DND-41 (cell line): ENCODE results near the gene SDK2.

Experiments used
- ATAC-seq: fragments of 200-7000 bp; cut with Tn5 transposase; 3 replicates; pipeline ENCODE4 v1.9.1; 2021; ENCODE audit warnings: low read depth; ENCODE audit not compliant: insufficient read depth
- DNase-seq: peaks from one replicate; pipeline ENCODE4 v3.0.0-alpha.2; 2020
- H2AFZ ChIP-seq: 2 replicates; pipeline ENCODE4 v1.6.0; 2012; ENCODE audit warnings: low read depth, low read length
- H3K27ac ChIP-seq: 2 replicates; pipeline ENCODE4 v1.5.1; 2012; ENCODE audit warnings: low read length, inconsistent platforms
- H3K27me3 ChIP-seq: fragments of 200-600 bp; sonication (generic); 2 replicates; pipeline ENCODE4 v1.6.0; 2012; ENCODE audit warnings: low read length, mild to moderate bottlenecking, inconsistent platforms; ENCODE audit not compliant: insufficient read depth, poor library complexity
- H3K36me3 ChIP-seq: 2 replicates; pipeline ENCODE4 v1.5.1; 2012; ENCODE audit warnings: low read length, inconsistent platforms; ENCODE audit not compliant: insufficient read depth
- H3K4me1 ChIP-seq: 2 replicates; pipeline ENCODE4 v1.5.1; 2012; ENCODE audit warnings: mild to moderate bottlenecking, low read length; ENCODE audit not compliant: insufficient read depth
- H3K4me2 ChIP-seq: 2 replicates; pipeline ENCODE4 v1.6.0; 2012; ENCODE audit warnings: mild to moderate bottlenecking, moderate library complexity, low read length, inconsistent platforms; ENCODE audit not compliant: insufficient read depth
- H3K4me3 ChIP-seq, 2 experiments: fragments of 200-600 bp in 1 of 2; shearing (Covaris generic) in 1 of 2; 2 replicates each; pipeline ENCODE4 v1.5.1; 2012 to 2016; ENCODE audit warnings: inconsistent platforms in 2 of 2, low read length in 2 of 2, mild to moderate bottlenecking in 2 of 2, low read depth in 1 of 2, moderate library complexity in 1 of 2
- H3K79me2 ChIP-seq: 2 replicates; pipeline ENCODE4 v1.6.0; 2012; ENCODE audit warnings: low read length, inconsistent platforms; ENCODE audit not compliant: insufficient read depth
- H3K9ac ChIP-seq: 2 replicates; pipeline ENCODE4 v1.6.0; 2012; ENCODE audit warnings: low read depth, mild to moderate bottlenecking, inconsistent platforms, low read length, moderate library complexity
- H3K9me3 ChIP-seq: 2 replicates; pipeline ENCODE4 v1.5.1; 2012; ENCODE audit warnings: low read length, moderate library complexity, mild to moderate bottlenecking, inconsistent platforms; ENCODE audit not compliant: insufficient read depth, severe bottlenecking
- H4K20me1 ChIP-seq: 2 replicates; pipeline ENCODE4 v1.6.0; 2012; ENCODE audit warnings: low read length; ENCODE audit not compliant: insufficient read depth
- EZH2 ChIP-seq: IDR thresholded peaks from 3 replicates; pipeline ENCODE4 v1.6.1; 2012; ENCODE audit warnings: borderline replicate concordance, low read depth, mild to moderate bottlenecking, moderate library complexity, low read length, inconsistent platforms; ENCODE audit not compliant: severe bottlenecking
- TF ChIP-seq, protein P1 (sequence below): IDR thresholded peaks from 2 replicates; pipeline ENCODE4 v1.5.1; 2012; ENCODE audit warnings: borderline replicate concordance, low read length, moderate library complexity, mild to moderate bottlenecking; ENCODE audit not compliant: poor library complexity, severe bottlenecking; ENCODE audit errors: extremely low read depth

The SDK2 gene

DNA sequence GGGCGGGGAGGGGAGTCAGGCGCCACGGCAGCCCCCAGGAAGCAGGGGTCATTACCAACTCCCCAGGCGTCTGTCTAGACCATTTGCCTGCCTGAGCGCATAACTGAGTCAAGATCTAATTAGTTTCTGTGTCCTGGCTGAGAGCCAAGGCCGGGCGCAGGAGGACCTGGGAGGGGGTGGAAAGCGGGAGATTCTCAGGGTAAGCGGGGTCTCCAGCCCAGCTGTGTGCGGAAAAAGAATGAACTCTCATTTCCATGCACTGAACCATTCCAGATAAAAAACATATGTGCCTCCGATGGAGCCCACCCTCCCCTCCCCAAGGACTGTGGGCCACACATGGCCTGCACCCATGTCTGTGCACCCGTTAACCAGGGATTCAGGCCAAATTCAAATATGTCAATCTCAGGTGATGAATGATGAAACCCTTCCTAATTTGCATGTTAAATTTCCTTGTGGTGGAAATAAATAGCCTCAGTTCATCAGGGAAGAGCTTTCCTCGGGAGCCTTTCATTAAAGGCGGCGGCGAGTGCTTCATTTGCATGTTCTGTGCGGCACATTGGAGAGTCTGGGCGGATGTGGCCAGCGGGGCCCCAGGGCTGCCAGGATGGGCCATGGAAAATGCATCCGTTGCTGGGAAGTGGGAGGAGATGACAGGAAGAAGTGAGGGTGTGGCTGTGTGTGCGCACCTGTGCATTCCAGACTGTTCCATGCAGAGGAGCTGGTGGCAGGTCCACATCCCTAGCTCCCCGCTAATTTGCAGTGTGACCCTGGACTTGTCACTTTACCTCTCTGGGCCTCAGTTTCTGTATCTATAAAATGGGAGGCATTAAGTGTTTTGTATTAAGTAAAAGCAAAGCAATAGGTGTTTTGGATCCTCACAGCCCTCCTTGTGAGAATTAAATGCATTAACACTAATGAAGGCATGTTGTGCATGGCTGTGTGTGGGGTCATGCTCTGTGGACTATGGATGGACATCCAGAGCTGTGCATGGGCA lies 151.1 kb downstream of the SDK2 start:
- Histone ChIP-seq H3K4me1 (no peaks in the 10 kb centered on the region), H3K27me3 (peaks cover 3% of the 10 kb centered on the region), H3K79me2 (no peaks in the 10 kb centered on the region), H3K4me2 (no peak overlapping the region), H4K20me1 (no peaks in the 10 kb centered on the region; the same call in 1 of the 2 replicates), H3K4me3 (no peak overlapping the region), H2AFZ (no peak overlapping the region), H3K27ac (no peak overlapping the region), H3K9ac (no peak overlapping the region), H3K9me3 (no peaks in the 10 kb centered on the region), H3K36me3 (no peaks in the 10 kb centered on the region)
- ATAC-seq (no peak), DNase-seq (no peak)
- TF ChIP-seq, protein P1, sequence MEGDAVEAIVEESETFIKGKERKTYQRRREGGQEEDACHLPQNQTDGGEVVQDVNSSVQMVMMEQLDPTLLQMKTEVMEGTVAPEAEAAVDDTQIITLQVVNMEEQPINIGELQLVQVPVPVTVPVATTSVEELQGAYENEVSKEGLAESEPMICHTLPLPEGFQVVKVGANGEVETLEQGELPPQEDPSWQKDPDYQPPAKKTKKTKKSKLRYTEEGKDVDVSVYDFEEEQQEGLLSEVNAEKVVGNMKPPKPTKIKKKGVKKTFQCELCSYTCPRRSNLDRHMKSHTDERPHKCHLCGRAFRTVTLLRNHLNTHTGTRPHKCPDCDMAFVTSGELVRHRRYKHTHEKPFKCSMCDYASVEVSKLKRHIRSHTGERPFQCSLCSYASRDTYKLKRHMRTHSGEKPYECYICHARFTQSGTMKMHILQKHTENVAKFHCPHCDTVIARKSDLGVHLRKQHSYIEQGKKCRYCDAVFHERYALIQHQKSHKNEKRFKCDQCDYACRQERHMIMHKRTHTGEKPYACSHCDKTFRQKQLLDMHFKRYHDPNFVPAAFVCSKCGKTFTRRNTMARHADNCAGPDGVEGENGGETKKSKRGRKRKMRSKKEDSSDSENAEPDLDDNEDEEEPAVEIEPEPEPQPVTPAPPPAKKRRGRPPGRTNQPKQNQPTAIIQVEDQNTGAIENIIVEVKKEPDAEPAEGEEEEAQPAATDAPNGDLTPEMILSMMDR: no peak
- TF ChIP-seq EZH2: no peak

DNA sequence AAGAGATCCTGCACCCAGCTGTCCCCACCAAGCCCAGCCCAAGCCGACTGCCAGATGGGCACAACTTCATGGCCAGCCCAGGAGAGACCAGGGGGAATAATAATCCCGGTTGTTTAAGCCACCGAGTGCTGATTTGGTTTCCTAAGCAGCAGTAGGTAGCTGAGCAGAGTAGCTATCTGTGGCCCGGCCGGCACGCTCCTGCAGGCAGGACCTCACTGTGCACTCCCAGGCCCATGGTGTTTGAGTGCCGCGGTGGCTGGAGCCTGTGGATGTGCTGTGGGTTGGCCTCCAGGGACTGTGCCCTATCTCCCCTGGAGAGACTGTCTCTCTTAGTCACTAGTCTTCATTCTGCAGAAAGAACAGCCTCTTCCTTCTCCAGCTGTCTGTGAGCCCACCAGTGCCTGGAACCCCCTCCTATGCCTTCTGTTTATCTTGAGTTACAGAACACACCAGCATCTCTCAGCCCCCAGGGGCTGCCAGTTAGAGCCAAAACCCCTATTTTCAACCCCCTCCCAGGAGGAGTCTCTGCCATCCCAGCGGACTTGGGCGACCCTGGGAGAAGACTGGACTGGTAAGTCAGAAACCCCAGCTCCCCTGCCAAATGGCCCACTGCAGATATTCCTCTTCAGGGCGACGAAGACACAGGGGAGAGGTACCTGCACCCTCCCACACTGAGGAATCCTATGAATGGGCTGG lies 152.0 kb downstream of the SDK2 start:
- Histone ChIP-seq H3K79me2 (no peaks in the 10 kb centered on the region), H3K36me3 (no peaks in the 10 kb centered on the region), H3K4me1 (no peaks in the 10 kb centered on the region), H4K20me1 (no peaks in the 10 kb centered on the region), H2AFZ (no peak overlapping the region), H3K4me2 (no peak overlapping the region), H3K27ac (no peak overlapping the region), H3K9ac (no peak overlapping the region), H3K27me3 (peaks cover 3% of the 10 kb centered on the region), H3K4me3 (no peak overlapping the region), H3K9me3 (no peaks in the 10 kb centered on the region)
- ATAC-seq: no peak
- no peak for DNase-seq
- no peak for TF ChIP-seq EZH2
- TF ChIP-seq, protein P1: no peak

DNA sequence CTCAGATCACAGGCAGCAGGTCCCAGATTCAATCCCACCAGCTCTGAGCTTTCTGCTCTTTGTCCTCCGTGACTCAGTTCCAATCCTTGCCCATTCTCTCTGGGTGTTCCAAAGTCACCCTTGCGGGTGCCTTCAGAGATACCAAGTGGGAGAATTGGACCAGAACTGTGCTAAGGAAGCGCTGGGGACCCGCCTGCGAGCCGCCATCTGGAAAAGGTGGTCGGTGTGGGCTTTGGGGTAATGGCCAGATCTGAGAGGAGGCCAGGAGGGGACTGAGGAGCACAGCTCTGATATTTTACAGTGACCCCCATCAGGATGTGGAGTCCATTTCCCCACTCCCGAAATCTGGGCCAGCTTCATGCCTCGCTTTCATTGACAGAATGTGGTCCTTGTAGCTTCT lies 152.6 kb downstream of the SDK2 start:
- Histone ChIP-seq H3K4me2 (no peak overlapping the region), H4K20me1 (no peaks in the 10 kb centered on the region), H3K36me3 (no peaks in the 10 kb centered on the region), H3K4me3 (no peak overlapping the region), H3K27me3 (peaks cover 3% of the 10 kb centered on the region), H3K79me2 (no peaks in the 10 kb centered on the region), H3K4me1 (no peaks in the 10 kb centered on the region; the same call in 1 of the 2 replicates), H3K9ac (no peak overlapping the region), H2AFZ (no peak overlapping the region), H3K27ac (no peak overlapping the region), H3K9me3 (no peaks in the 10 kb centered on the region)
- DNase-seq: no peak
- TF ChIP-seq, protein P1: no peak
- TF ChIP-seq EZH2: no peak
- ATAC-seq: no peak
